Glutamatergic neuron (in vitro differentiated cells): ENCODE results near the gene ZYG11B. TPM values are rescaled to one million over a fixed set of nuclear protein-coding genes. Genes with fewer than 3 reads are reported as not detected.
"Not testable (repeated sequence)": the region's sequence is repeated elsewhere in the genome, so short reads cannot be mapped to it uniquely, and the experiment has no call there.

Experiments used
- DNase-seq: peaks from one replicate; pipeline ENCODE4 v3.0.0; 2022
- H3K27ac Mint-ChIP-seq: one replicate; pipeline ENCODE4 v1.8.0; 2020; ENCODE audit warnings: mild to moderate bottlenecking, mixed read lengths, inconsistent platforms; ENCODE audit not compliant: unreplicated experiment
- H3K27me3 Mint-ChIP-seq: one replicate; pipeline ENCODE4 v1.8.0; 2020; ENCODE audit warnings: mild to moderate bottlenecking, moderate library complexity, mixed read lengths, inconsistent platforms; ENCODE audit not compliant: unreplicated experiment
- H3K36me3 Mint-ChIP-seq: one replicate; pipeline ENCODE4 v1.8.0; 2020; ENCODE audit warnings: mild to moderate bottlenecking, mixed read lengths, inconsistent platforms; ENCODE audit not compliant: unreplicated experiment
- H3K4me1 Mint-ChIP-seq: one replicate; pipeline ENCODE4 v1.8.0; 2020; ENCODE audit warnings: mild to moderate bottlenecking, low read depth, mixed read lengths, inconsistent platforms; ENCODE audit not compliant: unreplicated experiment
- H3K4me3 Mint-ChIP-seq: one replicate; pipeline ENCODE4 v1.8.0; 2020; ENCODE audit warnings: mild to moderate bottlenecking, mixed read lengths, inconsistent platforms; ENCODE audit not compliant: unreplicated experiment
- H3K9me3 Mint-ChIP-seq: one replicate; pipeline ENCODE4 v1.8.0; 2020; ENCODE audit warnings: mild to moderate bottlenecking, moderate library complexity, mixed read lengths, inconsistent platforms; ENCODE audit not compliant: unreplicated experiment
- CTCF ChIP-seq: fragments of 200-600 bp; sonication (generic); IDR thresholded peaks from one replicate; pipeline ENCODE4 v1.5.0; 2021; ENCODE audit not compliant: partially characterized antibody, unreplicated experiment
- total RNA-seq: library from RNA; stranded (reverse); fragmentation: NEBNext Ultra II Directional; extraction: Animal tissue kit (Norgen Biotek cat#: 25700); gene quantifications from one replicate; pipeline ENCODE4 v1.2.1, GENCODE V29; 2021; ENCODE audit not compliant: unreplicated experiment

The ZYG11B gene
- total RNA-seq, 1 donor from 2014 or later: 47.2 TPM

- H3K4me1 Mint-ChIP-seq: peaks cover 10% of the 10 kb centered on the region
- no peaks in the 10 kb centered on the region for H3K9me3 Mint-ChIP-seq
- H3K4me3 Mint-ChIP-seq: no peak overlapping the region
- H3K36me3 Mint-ChIP-seq: no peaks in the 10 kb centered on the region
- no peak for DNase-seq
- H3K27ac Mint-ChIP-seq: no peak overlapping the region
- H3K27me3 Mint-ChIP-seq: no peaks in the 10 kb centered on the region
- TF ChIP-seq CTCF: no peak
Observed at GRCh38 chr1:52771384-52771783, 45.1 kb downstream of the ZYG11B start.

GRCh38 chr1:52786148-52786547, 59.9 kb downstream of the ZYG11B start:
- DNase-seq: no peak
- no peak for TF ChIP-seq CTCF
- H3K4me3 Mint-ChIP-seq: no peak overlapping the region
- no peaks in the 10 kb centered on the region for H3K36me3 Mint-ChIP-seq
- no peak overlapping the region for H3K27ac Mint-ChIP-seq
- no peaks in the 10 kb centered on the region for H3K27me3 Mint-ChIP-seq
- H3K9me3 Mint-ChIP-seq: no peaks in the 10 kb centered on the region
- no peaks in the 10 kb centered on the region for H3K4me1 Mint-ChIP-seq

GRCh38 chr1:52790429-52790828, 64.2 kb downstream of the ZYG11B start:
- H3K4me1 Mint-ChIP-seq, H3K9me3 Mint-ChIP-seq, H3K27ac Mint-ChIP-seq, H3K27me3 Mint-ChIP-seq, H3K4me3 Mint-ChIP-seq, H3K36me3 Mint-ChIP-seq, DNase-seq: not testable (repeated sequence)

- Mint-ChIP-seq H3K9me3 (peaks cover 3% of the 10 kb centered on the region), H3K4me3 (no peak overlapping the region), H3K36me3 (no peaks in the 10 kb centered on the region), H3K27me3 (peaks cover 2% of the 10 kb centered on the region), H3K4me1 (no peaks in the 10 kb centered on the region), H3K27ac (no peak overlapping the region)
- TF ChIP-seq CTCF: no peak
- DNase-seq: no peak
Observed at GRCh38 chr1:52792036-52792435, 65.8 kb downstream of the ZYG11B start.

GRCh38 chr1:52793717-52794116, 67.5 kb downstream of the ZYG11B start:
- H3K27me3 Mint-ChIP-seq, H3K4me1 Mint-ChIP-seq, DNase-seq, H3K4me3 Mint-ChIP-seq, H3K9me3 Mint-ChIP-seq, H3K27ac Mint-ChIP-seq, H3K36me3 Mint-ChIP-seq: not testable (repeated sequence)

- peaks cover 2% of the 10 kb centered on the region for H3K27me3 Mint-ChIP-seq
- H3K36me3 Mint-ChIP-seq: no peaks in the 10 kb centered on the region
- no peak for DNase-seq
- H3K4me3 Mint-ChIP-seq: no peak overlapping the region
- no peak overlapping the region for H3K27ac Mint-ChIP-seq
- no peaks in the 10 kb centered on the region for H3K4me1 Mint-ChIP-seq
- TF ChIP-seq CTCF: no peak
- peaks cover 3% of the 10 kb centered on the region for H3K9me3 Mint-ChIP-seq
Observed at GRCh38 chr1:52795464-52795863, 69.2 kb downstream of the ZYG11B start.
